ENCODE results near the gene OMA1.
"Not testable (repeated sequence)": the region's sequence is repeated elsewhere in the genome, so short reads cannot be mapped to it uniquely, and the experiment has no call there.

OMA1 gene

GRCh38 chr1:58574816-58575215, 28.3 kb upstream of the OMA1 start:
- in situ Hi-C loops (cut with HindIII; ENCODE audit: low sequenced_read_pairs) = no loop called here

- in situ Hi-C loops (cut with HindIII; ENCODE audit: low sequenced_read_pairs) = no loop called here
Observed at GRCh38 chr1:58573705-58574591, 27.4 kb upstream of the OMA1 start.

DNA sequence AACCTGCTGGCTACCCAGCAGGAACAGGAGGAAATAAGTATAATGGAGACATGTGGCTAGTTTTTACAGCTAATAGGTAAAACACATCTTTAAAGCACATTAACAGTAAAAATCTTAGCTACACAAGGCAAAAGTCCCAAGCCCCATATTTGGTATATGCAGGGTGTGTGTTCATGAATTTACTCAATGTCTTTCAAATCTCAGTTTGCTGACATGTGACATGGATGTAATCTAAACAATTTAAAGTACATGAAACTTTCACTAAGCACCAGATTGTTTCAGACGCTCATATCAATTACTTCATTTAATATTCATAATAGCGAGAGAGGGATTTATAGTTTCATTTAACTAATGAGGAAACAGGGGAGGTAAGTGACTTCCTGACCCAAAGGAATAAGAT, 26.6 kb upstream of the OMA1 start:
- in situ Hi-C loops (cut with HindIII; ENCODE audit: low sequenced_read_pairs) = no loop called here

DNA sequence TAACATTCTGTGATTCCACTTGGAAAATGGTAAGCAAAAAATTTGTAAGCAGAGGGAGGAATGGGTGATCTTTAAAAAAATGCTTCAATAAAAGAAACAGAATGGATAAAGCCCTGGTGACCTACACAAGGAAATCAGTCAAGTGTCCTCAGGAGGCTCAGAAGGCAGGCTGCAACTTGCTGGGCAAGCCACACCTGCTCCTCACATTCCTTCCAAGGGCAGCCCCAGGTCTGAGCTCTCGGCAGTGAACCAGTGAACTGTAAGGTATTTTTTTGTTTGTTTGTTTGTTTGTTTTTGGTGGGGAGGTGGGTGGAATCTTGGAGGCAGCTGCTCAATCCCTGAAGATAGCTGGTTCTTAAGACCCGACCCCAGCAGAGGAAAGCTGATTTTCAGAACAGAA, 26.2 kb upstream of the OMA1 start:
- in situ Hi-C loops (cut with HindIII; ENCODE audit: low sequenced_read_pairs) = no loop called here

GRCh38 chr1:58571616-58572015, 25.1 kb upstream of the OMA1 start:
- in situ Hi-C loops (cut with HindIII; ENCODE audit: low sequenced_read_pairs) = no loop called here

DNA sequence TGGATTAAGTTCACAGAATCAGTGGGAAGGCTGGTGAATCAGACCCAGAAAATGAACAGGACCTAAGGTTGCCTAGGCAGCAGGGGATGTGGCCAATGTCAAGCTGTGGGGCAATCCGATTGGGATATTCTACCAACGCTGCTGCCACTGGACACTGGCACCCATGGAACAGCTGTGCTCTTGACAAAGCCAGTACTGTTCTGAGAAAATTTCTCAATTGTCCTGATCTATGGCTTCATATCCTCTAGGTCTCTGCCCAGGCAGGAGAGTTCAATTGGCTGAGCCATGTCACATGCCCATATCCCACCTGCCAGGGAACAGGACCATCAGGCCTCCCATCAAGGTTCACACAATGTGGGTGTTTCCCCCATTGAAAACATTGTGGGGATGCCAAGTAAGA, 24.3 kb upstream of the OMA1 start:
- in situ Hi-C loops (cut with HindIII; ENCODE audit: low sequenced_read_pairs) = no loop called here

- in situ Hi-C loops (cut with HindIII; ENCODE audit: low sequenced_read_pairs) = no loop called here
Observed at GRCh38 chr1:58570094-58570493, 23.6 kb upstream of the OMA1 start.

DNA sequence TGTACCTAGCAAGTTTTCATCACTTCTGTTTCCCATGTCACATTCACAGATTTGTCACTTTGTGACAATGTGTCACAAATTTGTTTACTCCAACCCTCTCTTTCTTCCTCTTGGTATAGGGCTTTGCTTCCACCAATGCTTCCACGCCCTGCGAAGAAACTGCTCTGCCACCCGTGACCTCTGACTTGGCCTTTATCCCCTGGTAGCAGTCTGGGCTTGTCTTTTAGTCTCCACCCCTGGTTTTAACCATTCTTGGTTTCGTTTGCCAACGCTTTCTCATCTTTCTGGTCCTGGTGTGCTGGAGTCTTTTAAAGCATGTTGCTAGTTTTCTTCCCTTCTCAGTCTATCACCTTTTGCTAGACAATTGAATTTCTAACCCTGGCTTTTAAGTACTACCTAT, 22.4 kb upstream of the OMA1 start:
- in situ Hi-C loops (cut with HindIII; ENCODE audit: low sequenced_read_pairs) = no loop called here

GRCh38 chr1:58568271-58568860, 21.8 kb upstream of the OMA1 start:
- in situ Hi-C loops (cut with HindIII; ENCODE audit: low sequenced_read_pairs) = no loop called here

- in situ Hi-C loops (cut with HindIII; ENCODE audit: low sequenced_read_pairs) = no loop called here
Observed at GRCh38 chr1:58566339-58566738, 19.8 kb upstream of the OMA1 start.

DNA sequence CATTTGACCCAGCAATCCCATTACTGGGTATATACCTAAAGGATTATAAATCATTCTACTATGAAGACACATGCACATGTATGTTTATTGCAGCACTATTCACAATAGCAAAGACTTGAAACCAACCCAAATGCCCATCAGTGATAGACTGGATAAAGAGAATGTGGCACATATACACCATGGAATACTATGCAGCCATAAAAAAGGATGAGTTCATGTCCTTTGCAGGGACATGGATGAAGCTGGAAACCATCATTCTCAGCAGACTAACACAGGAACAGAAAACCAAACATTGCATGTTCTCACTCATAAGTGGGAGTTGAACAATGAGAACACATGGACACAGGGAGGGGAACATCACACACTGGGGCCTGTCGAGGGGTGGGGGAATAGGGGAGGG, 17.2 kb upstream of the OMA1 start:
- in situ Hi-C loops (cut with HindIII; ENCODE audit: low sequenced_read_pairs) = not testable (repeated sequence)

- in situ Hi-C loops (cut with HindIII; ENCODE audit: low sequenced_read_pairs) = no loop called here
Observed at GRCh38 chr1:58561633-58562032, 15.1 kb upstream of the OMA1 start.

DNA sequence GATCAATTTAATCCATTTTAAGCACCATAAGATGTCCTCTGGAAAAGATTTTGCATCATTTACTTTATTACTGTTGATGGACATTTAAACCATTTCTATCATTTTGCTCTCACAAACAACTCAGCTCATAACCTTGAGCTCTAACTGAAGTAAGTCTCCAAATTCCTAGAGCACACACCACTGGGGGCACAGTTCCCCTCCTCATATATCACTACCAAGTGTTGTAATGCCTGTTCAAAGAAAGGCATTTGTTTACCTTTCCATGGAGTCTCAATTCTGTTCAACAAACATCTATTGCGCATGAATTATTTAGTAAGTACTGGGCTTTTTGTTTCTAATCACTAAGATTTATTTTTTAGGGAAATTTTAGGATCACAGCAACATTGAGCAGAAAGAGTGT, 8.9 kb upstream of the OMA1 start:
- in situ Hi-C loops (cut with HindIII; ENCODE audit: low sequenced_read_pairs) = no loop called here

GRCh38 chr1:58551186-58552140, 4.9 kb upstream of the OMA1 start:
- in situ Hi-C loops (cut with HindIII; ENCODE audit: low sequenced_read_pairs) = no loop called here

DNA sequence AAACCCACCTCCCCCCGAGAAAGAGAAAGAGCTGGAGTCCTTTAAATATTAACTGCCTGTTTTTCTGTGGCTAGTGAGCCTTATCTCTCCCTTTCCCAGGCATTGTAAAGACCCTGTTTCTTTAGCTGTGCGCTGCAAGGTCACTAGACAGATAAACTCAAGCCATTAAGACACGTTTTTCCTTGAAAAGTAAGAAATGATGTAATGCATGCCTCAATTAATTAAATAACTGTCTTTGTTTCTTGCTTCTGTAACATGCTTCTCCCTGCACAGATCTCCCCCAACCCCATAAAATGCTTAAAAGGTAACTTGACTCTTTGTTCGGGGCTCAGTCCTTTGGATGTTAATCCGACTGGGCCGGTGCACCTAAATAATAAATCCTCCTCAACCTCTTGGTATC, 2.8 kb upstream of the OMA1 start:
- in situ Hi-C loops (cut with HindIII; ENCODE audit: low sequenced_read_pairs) = not testable (repeated sequence)

GRCh38 chr1:58548371-58548770, 1.8 kb upstream of the OMA1 start:
- in situ Hi-C loops (cut with HindIII; ENCODE audit: low sequenced_read_pairs) = no loop called here

DNA sequence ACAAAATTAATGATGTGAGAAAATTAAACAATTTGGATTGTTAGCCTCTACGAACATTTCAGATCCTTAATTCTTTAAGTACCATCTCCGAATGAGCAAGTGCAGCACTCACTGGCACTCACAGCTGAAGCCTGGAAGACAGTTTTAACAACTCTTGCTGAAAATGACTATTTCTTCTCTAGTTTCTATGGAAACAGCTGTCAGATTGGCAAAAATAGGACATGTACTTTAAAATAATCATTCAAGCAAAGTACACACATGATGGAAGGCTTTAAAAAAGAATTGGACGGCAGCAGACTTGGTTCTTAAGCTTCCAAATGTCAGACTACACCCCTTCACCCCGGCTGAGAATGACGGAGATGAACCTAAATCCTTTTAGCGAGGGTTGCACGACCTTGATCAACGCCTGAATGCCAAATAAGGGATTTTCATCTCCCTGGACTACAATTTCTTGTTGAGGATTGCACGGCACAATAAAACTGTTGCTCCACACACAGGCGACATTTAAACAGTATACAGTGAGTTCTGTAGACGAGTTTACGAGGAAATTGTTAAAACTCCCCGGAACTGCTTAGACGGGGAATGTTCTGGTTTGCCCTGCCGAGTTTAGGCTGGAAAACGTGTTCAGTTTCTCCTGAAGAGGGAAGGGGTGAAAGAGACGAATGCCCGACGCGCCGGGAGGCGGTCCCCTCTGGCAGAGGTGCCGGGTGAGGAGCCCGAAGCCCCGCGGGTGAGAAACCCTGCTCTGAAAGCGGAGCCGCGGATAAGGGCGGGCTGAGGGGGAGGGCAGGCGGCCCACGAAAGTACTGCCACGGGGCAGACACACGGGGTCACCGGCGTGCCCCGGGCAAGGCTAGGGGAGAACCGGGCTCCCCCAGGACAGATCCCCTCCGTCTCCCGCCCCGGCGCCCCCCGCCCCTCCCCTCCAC, 671 bp downstream of the OMA1 start:
- in situ Hi-C loops (cut with HindIII; ENCODE audit: low sequenced_read_pairs) = no loop called here

- in situ Hi-C loops (cut with HindIII; ENCODE audit: low sequenced_read_pairs) = no loop called here
Observed at GRCh38 chr1:58543260-58543659, 3.3 kb downstream of the OMA1 start.

DNA sequence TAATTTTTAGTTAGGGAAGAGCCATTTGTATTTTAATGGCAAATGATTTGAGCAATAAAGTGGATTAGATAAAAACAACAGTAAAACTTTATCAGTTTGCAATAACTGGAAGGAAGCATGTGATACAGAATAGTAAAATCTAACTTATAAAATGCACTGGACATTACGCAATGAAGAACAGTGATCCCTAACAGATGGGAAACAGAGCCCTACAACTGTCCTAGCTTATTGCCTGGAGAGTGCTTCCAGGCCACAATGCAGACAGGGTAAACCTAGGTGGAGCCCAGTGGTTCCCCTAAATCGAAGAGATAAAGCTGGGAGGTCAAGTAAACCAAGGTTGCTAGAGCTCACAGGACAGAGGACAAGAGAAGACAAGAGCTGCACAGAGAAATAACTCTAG, 7.0 kb downstream of the OMA1 start:
- in situ Hi-C loops (cut with HindIII; ENCODE audit: low sequenced_read_pairs) = no loop called here

GRCh38 chr1:58538821-58539220, 7.7 kb downstream of the OMA1 start:
- in situ Hi-C loops (cut with HindIII; ENCODE audit: low sequenced_read_pairs) = no loop called here

Data from endothelial cell of hepatic sinusoid (primary cell).